Progenitor cell of endocrine pancreas (in vitro differentiated cells): Measurements from ENCODE around the gene ISL1. TPM values are rescaled to one million over a fixed set of nuclear protein-coding genes. Genes with fewer than 3 reads are reported as not detected.
A peak's percentile ranks its signal among the peaks of the same experiment; 100 is the strongest.

Experiments
- DNase-seq: peaks from one replicate; pipeline ENCODE4 v3.0.0; 2021; ENCODE audit warnings: low spot score; ENCODE audit not compliant: unreplicated experiment
- H3K27ac Mint-ChIP-seq: 2 replicates; pipeline ENCODE4 v1.8.0; 2021; ENCODE audit warnings: mild to moderate bottlenecking, moderate library complexity, mixed read lengths
- H3K27me3 Mint-ChIP-seq: 2 replicates; pipeline ENCODE4 v1.8.0; 2021; ENCODE audit warnings: mixed read lengths
- H3K36me3 Mint-ChIP-seq: 2 replicates; pipeline ENCODE4 v1.8.0; 2022; ENCODE audit warnings: mixed read lengths; ENCODE audit not compliant: insufficient read depth
- H3K4me1 Mint-ChIP-seq: 2 replicates; pipeline ENCODE4 v1.8.0; 2021; ENCODE audit warnings: low read depth, mixed read lengths
- H3K4me3 Mint-ChIP-seq: 2 replicates; pipeline ENCODE4 v1.8.0; 2021; ENCODE audit warnings: low read depth, mild to moderate bottlenecking, moderate library complexity, mixed read lengths
- H3K9me3 Mint-ChIP-seq: 2 replicates; pipeline ENCODE4 v1.8.0; 2021; ENCODE audit warnings: low read depth, mixed read lengths
- total RNA-seq: library from RNA; stranded (reverse); gene quantifications from 2 replicates; pipeline ENCODE4 v1.2.1, GENCODE V29; 2021
- TF ChIP-seq, protein P1 (sequence below): fragments of 200-600 bp; sonication (generic); IDR thresholded peaks from one replicate; pipeline ENCODE4 v1.5.0; 2021; ENCODE audit warnings: antibody characterized with exemption, mild to moderate bottlenecking; ENCODE audit not compliant: unreplicated experiment

ISL1 gene
- total RNA-seq, 1 donor from 2014 or later: 8.2 TPM

DNA sequence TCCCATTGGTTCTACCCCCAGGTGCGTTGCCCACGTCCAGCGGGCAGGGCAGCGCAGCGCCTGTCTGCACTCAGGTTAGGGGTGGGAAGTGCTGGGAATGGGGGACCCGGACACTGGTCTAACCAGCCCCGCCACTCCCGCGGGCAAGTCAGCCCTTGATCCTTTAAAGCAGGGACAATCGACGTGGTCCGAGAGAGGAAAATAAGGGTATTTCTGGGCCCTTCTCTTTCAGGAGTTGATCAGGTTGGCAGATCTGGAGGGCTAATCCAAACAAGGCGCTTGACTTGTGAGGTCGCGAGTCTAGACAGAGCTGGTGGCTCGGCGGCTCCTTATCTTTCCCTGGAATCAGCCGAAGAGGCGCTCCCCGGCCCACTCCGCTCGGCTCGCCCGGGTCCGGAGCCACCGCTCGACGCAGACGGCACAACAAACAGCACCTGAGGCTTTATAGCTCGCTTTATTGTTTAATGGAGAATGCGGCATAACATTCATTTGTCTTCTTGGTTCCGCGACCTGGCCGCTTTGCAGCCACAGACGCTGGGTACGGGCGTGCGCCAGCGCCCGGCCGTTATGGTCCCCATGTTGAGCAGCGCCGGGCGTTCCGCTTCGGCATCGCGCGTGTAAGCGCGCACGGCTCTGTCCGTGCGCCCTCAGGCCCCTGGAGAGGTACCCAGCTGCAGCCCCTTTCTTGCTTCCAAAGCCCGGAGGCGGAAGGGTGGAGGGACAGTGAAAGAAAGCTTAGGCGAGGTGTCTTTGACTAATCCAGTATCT is 15.8 kb downstream of the ISL1 start:
- DNase-seq: no peak
- Mint-ChIP-seq H3K36me3 (no peaks in the 10 kb centered on the region), H3K27ac (peak overlapping the region; percentile 8), H3K9me3 (no peaks in the 10 kb centered on the region), H3K27me3 (peaks cover 74% of the 10 kb centered on the region), H3K4me1 (peaks cover 17% of the 10 kb centered on the region), H3K4me3 (peak overlapping the region; percentile 74)
- TF ChIP-seq, protein P1, sequence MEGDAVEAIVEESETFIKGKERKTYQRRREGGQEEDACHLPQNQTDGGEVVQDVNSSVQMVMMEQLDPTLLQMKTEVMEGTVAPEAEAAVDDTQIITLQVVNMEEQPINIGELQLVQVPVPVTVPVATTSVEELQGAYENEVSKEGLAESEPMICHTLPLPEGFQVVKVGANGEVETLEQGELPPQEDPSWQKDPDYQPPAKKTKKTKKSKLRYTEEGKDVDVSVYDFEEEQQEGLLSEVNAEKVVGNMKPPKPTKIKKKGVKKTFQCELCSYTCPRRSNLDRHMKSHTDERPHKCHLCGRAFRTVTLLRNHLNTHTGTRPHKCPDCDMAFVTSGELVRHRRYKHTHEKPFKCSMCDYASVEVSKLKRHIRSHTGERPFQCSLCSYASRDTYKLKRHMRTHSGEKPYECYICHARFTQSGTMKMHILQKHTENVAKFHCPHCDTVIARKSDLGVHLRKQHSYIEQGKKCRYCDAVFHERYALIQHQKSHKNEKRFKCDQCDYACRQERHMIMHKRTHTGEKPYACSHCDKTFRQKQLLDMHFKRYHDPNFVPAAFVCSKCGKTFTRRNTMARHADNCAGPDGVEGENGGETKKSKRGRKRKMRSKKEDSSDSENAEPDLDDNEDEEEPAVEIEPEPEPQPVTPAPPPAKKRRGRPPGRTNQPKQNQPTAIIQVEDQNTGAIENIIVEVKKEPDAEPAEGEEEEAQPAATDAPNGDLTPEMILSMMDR: no peak

DNA sequence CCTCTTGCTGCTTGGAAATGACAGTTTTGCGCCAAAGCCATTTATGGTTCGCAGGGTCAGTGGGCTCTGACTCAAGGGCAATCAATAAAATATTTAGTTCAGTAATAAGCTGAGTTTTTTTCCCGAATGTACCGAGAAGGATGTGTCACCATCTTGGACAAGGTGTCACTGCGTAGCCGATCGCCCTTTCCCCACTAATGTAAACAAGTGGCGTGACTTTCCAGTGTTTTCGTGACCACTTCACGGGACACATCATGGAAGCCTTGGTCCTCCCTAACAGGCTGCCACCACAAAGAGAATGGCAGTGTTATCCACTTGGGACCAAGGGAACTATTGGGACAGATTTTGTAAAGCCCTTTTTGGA is 16.4 kb downstream of the ISL1 start:
- Mint-ChIP-seq H3K27me3 (peaks cover 70% of the 10 kb centered on the region), H3K27ac (no peak overlapping the region), H3K36me3 (no peaks in the 10 kb centered on the region), H3K4me1 (peaks cover 17% of the 10 kb centered on the region), H3K4me3 (peak overlapping the region; percentile 74), H3K9me3 (no peaks in the 10 kb centered on the region)
- no peak for DNase-seq
- TF ChIP-seq, protein P1: no peak

GRCh38 chr5:51404255-51404654 is 21.0 kb downstream of the ISL1 start:
- H3K36me3 Mint-ChIP-seq: no peaks in the 10 kb centered on the region
- peaks cover 9% of the 10 kb centered on the region for H3K4me1 Mint-ChIP-seq
- H3K27ac Mint-ChIP-seq: no peak overlapping the region
- no peak for DNase-seq
- no peak overlapping the region for H3K4me3 Mint-ChIP-seq
- H3K9me3 Mint-ChIP-seq: no peaks in the 10 kb centered on the region
- TF ChIP-seq, protein P1: no peak
- peaks cover 30% of the 10 kb centered on the region for H3K27me3 Mint-ChIP-seq

- TF ChIP-seq, protein P1: no peak
- DNase-seq: no peak
- Mint-ChIP-seq H3K27ac (no peak overlapping the region), H3K36me3 (no peaks in the 10 kb centered on the region), H3K4me3 (no peak overlapping the region), H3K27me3 (peaks cover 20% of the 10 kb centered on the region), H3K9me3 (no peaks in the 10 kb centered on the region), H3K4me1 (no peaks in the 10 kb centered on the region)
These were observed 28.7 kb downstream of the ISL1 start for GRCh38 chr5:51411921-51412325.

GRCh38 chr5:51414516-51414915 is 31.3 kb downstream of the ISL1 start:
- Mint-ChIP-seq H3K27ac (no peak overlapping the region), H3K4me3 (no peak overlapping the region), H3K4me1 (no peaks in the 10 kb centered on the region), H3K27me3 (peaks cover 20% of the 10 kb centered on the region), H3K9me3 (no peaks in the 10 kb centered on the region), H3K36me3 (no peaks in the 10 kb centered on the region)
- DNase-seq: no peak
- TF ChIP-seq, protein P1: no peak
